Measurements from ENCODE around the gene NPTN. TPM values are rescaled to one million over a fixed set of nuclear protein-coding genes. Genes with fewer than 3 reads are reported as not detected.
A peak's percentile ranks its signal among the peaks of the same experiment; 100 is the strongest.

Gene NPTN
- total and polyA plus RNA-seq, 4 donors: 128 to 221 (median 171) TPM

- no peaks in the 10 kb centered on the region for H3K27me3 ChIP-seq (ENCODE audit: control insufficient read depth in 1 of 2, insufficient read depth in 2 of 2, low read length in 1 of 2)
- H3K9me3 ChIP-seq (ENCODE audit: control insufficient read depth, low read length): no peaks in the 10 kb centered on the region
- intact Hi-C loops (cut with DNase I): no loop called here
- H3K36me3 ChIP-seq (ENCODE audit: control insufficient read depth in 1 of 2, insufficient read depth in 2 of 2, low read length in 1 of 2): no peaks in the 10 kb centered on the region
- H3K4me3 ChIP-seq (ENCODE audit: low read length in 2 of 2): no peak overlapping the region
- peaks cover 1 to 12% of the 10 kb centered on the region in 2 donors for H3K4me1 ChIP-seq (ENCODE audit: control insufficient read depth in 1 of 2, insufficient read depth in 2 of 2, low read length in 2 of 2)
- WGBS, 2 donors: 75 to 85% methylated on average over 1 of the region's 1 CpG
- ATAC-seq (ENCODE audit: low FRiP score) (no peak), DNase-seq (no peak)
- H3K27ac ChIP-seq (ENCODE audit: low read depth in 1 of 2, low read length in 2 of 2): no peak overlapping the region
Measured at GRCh38 chr15:73608475-73608874, 24.7 kb downstream of the NPTN start.

- 88 to 97% methylated on average over 1 of the region's 1 CpG for WGBS, 2 donors
- no peaks in the 10 kb centered on the region for H3K27me3 ChIP-seq (ENCODE audit: control insufficient read depth in 1 of 2, insufficient read depth in 2 of 2, low read length in 1 of 2)
- DNase-seq: no peak
- H3K4me3 ChIP-seq (ENCODE audit: low read length in 2 of 2): no peak overlapping the region
- ATAC-seq (ENCODE audit: low FRiP score): no peak
- no peaks in the 10 kb centered on the region for H3K9me3 ChIP-seq (ENCODE audit: control insufficient read depth, low read length)
- intact Hi-C loops (cut with DNase I): no loop called here
- H3K4me1 ChIP-seq (ENCODE audit: control insufficient read depth in 1 of 2, insufficient read depth in 2 of 2, low read length in 2 of 2): peaks cover under 1 to 12% of the 10 kb centered on the region in 2 donors
- H3K27ac ChIP-seq (ENCODE audit: low read depth in 1 of 2, low read length in 2 of 2): no peak overlapping the region
- no peaks in the 10 kb centered on the region for H3K36me3 ChIP-seq (ENCODE audit: control insufficient read depth in 1 of 2, insufficient read depth in 2 of 2, low read length in 1 of 2)
Measured at GRCh38 chr15:73607843-73608242, 25.3 kb downstream of the NPTN start.

- peaks cover 3 to 16% of the 10 kb centered on the region in 2 donors for H3K4me1 ChIP-seq (ENCODE audit: control insufficient read depth in 1 of 2, insufficient read depth in 2 of 2, low read length in 2 of 2)
- 82 to 84% methylated on average over 2 of the region's 2 CpGs for WGBS, 2 donors
- H3K27ac ChIP-seq (ENCODE audit: low read depth in 1 of 2, low read length in 2 of 2): no peak overlapping the region
- H3K9me3 ChIP-seq (ENCODE audit: control insufficient read depth, low read length): no peaks in the 10 kb centered on the region
- no peaks in the 10 kb centered on the region for H3K27me3 ChIP-seq (ENCODE audit: control insufficient read depth in 1 of 2, insufficient read depth in 2 of 2, low read length in 1 of 2)
- intact Hi-C loops (cut with DNase I): no loop called here
- ATAC-seq (ENCODE audit: low FRiP score) (no peak), DNase-seq (no peak)
- H3K4me3 ChIP-seq (ENCODE audit: low read length in 2 of 2): no peak overlapping the region
- H3K36me3 ChIP-seq (ENCODE audit: control insufficient read depth in 1 of 2, insufficient read depth in 2 of 2, low read length in 1 of 2): no peaks in the 10 kb centered on the region
Measured at GRCh38 chr15:73607405-73607804, 25.8 kb downstream of the NPTN start.

- WGBS, 2 donors: 91 to 95% methylated on average over 5 of the region's 5 CpGs
- ATAC-seq (ENCODE audit: low FRiP score) (no peak), DNase-seq (no peak)
- Histone ChIP-seq H3K27me3 (ENCODE audit: control insufficient read depth in 1 of 2, insufficient read depth in 2 of 2, low read length in 1 of 2) (no peaks in the 10 kb centered on the region), H3K4me3 (ENCODE audit: low read length in 2 of 2) (no peak overlapping the region), H3K4me1 (ENCODE audit: control insufficient read depth in 1 of 2, insufficient read depth in 2 of 2, low read length in 2 of 2) (peaks cover 9 to 22% of the 10 kb centered on the region in 2 donors), H3K36me3 (ENCODE audit: control insufficient read depth in 1 of 2, insufficient read depth in 2 of 2, low read length in 1 of 2) (no peaks in the 10 kb centered on the region), H3K9me3 (ENCODE audit: control insufficient read depth, low read length) (no peaks in the 10 kb centered on the region), H3K27ac (ENCODE audit: low read depth in 1 of 2, low read length in 2 of 2) (no peak overlapping the region)
- intact Hi-C loops (cut with DNase I): no loop called here
Measured at GRCh38 chr15:73605759-73606436, 27.3 kb downstream of the NPTN start.

- intact Hi-C loops (cut with DNase I): no loop called here
- no peaks in the 10 kb centered on the region for H3K36me3 ChIP-seq (ENCODE audit: control insufficient read depth in 1 of 2, insufficient read depth in 2 of 2, low read length in 1 of 2)
- H3K9me3 ChIP-seq (ENCODE audit: control insufficient read depth, low read length): no peaks in the 10 kb centered on the region
- peaks cover 11 to 24% of the 10 kb centered on the region in 2 donors for H3K4me1 ChIP-seq (ENCODE audit: control insufficient read depth in 1 of 2, insufficient read depth in 2 of 2, low read length in 2 of 2)
- WGBS, 2 donors: 96 to 99% methylated on average over 1 of the region's 1 CpG
- ATAC-seq (ENCODE audit: low FRiP score) (no peak), DNase-seq (no peak)
- H3K27me3 ChIP-seq (ENCODE audit: control insufficient read depth in 1 of 2, insufficient read depth in 2 of 2, low read length in 1 of 2): no peaks in the 10 kb centered on the region
- H3K27ac ChIP-seq (ENCODE audit: low read depth in 1 of 2, low read length in 2 of 2): no peak overlapping the region
- H3K4me3 ChIP-seq (ENCODE audit: low read length in 2 of 2): no peak overlapping the region
Measured at GRCh38 chr15:73604477-73604876, 28.7 kb downstream of the NPTN start.

GRCh38 chr15:73602992-73603391 is 30.2 kb downstream of the NPTN start:
- H3K4me1 ChIP-seq (ENCODE audit: control insufficient read depth in 1 of 2, insufficient read depth in 2 of 2, low read length in 2 of 2): peaks cover 11 to 27% of the 10 kb centered on the region in 2 donors
- H3K27ac ChIP-seq (ENCODE audit: low read depth in 1 of 2, low read length in 2 of 2): peak overlapping the region in 1 of 2 donors; percentile 3
- H3K4me3 ChIP-seq (ENCODE audit: low read length in 2 of 2): no peak overlapping the region
- no peaks in the 10 kb centered on the region for H3K36me3 ChIP-seq (ENCODE audit: control insufficient read depth in 1 of 2, insufficient read depth in 2 of 2, low read length in 1 of 2)
- intact Hi-C loops (cut with DNase I): no loop called here
- DNase-seq: no peak
- 0 to 6% methylated on average over 2 of the region's 2 CpGs for WGBS, 2 donors
- no peaks in the 10 kb centered on the region for H3K27me3 ChIP-seq (ENCODE audit: control insufficient read depth in 1 of 2, insufficient read depth in 2 of 2, low read length in 1 of 2)
- ATAC-seq (ENCODE audit: low FRiP score): no peak
- no peaks in the 10 kb centered on the region for H3K9me3 ChIP-seq (ENCODE audit: control insufficient read depth, low read length)

GRCh38 chr15:73602446-73602843 is 30.7 kb downstream of the NPTN start:
- H3K27ac ChIP-seq (ENCODE audit: low read depth in 1 of 2, low read length in 2 of 2): peak overlapping the region; percentile 57 to 99
- no peak overlapping the region for H3K4me3 ChIP-seq (ENCODE audit: low read length in 2 of 2)
- H3K27me3 ChIP-seq (ENCODE audit: control insufficient read depth in 1 of 2, insufficient read depth in 2 of 2, low read length in 1 of 2): no peaks in the 10 kb centered on the region
- peaks cover 15 to 27% of the 10 kb centered on the region in 2 donors for H3K4me1 ChIP-seq (ENCODE audit: control insufficient read depth in 1 of 2, insufficient read depth in 2 of 2, low read length in 2 of 2)
- H3K36me3 ChIP-seq (ENCODE audit: control insufficient read depth in 1 of 2, insufficient read depth in 2 of 2, low read length in 1 of 2): no peaks in the 10 kb centered on the region
- ATAC-seq (ENCODE audit: low FRiP score) (no peak), DNase-seq (no peak)
- WGBS, 2 donors: 1 to 11% methylated on average over 1 of the region's 1 CpG
- no peaks in the 10 kb centered on the region for H3K9me3 ChIP-seq (ENCODE audit: control insufficient read depth, low read length)
- intact Hi-C loops (cut with DNase I): no loop called here

- H3K27ac ChIP-seq (ENCODE audit: low read depth in 1 of 2, low read length in 2 of 2): peak overlapping the region; percentile 57 to 99
- H3K4me1 ChIP-seq (ENCODE audit: control insufficient read depth in 1 of 2, insufficient read depth in 2 of 2, low read length in 2 of 2): peaks cover 15 to 22% of the 10 kb centered on the region in 2 donors
- H3K4me3 ChIP-seq (ENCODE audit: low read length in 2 of 2): no peak overlapping the region
- H3K36me3 ChIP-seq (ENCODE audit: control insufficient read depth in 1 of 2, insufficient read depth in 2 of 2, low read length in 1 of 2): no peaks in the 10 kb centered on the region
- DNase-seq (peak in 1 of 2 donors; percentile 66), ATAC-seq (ENCODE audit: low FRiP score) (peak; percentile 57)
- no peaks in the 10 kb centered on the region for H3K27me3 ChIP-seq (ENCODE audit: control insufficient read depth in 1 of 2, insufficient read depth in 2 of 2, low read length in 1 of 2)
- 19 to 22% methylated on average over 7 of the region's 7 CpGs for WGBS, 2 donors
- H3K9me3 ChIP-seq (ENCODE audit: control insufficient read depth, low read length): no peaks in the 10 kb centered on the region
- intact Hi-C loops (cut with DNase I): loop anchor here in 1 of 2 donors (2.0 kb wide), 1 partner anchor 31 kb away; the partner anchor contains the start of gene NPTN
Measured at GRCh38 chr15:73601451-73602445, 31.4 kb downstream of the NPTN start.
